Activated T-cell treated with anti-CD3 and anti-CD28 coated beads, Interleukin-2, amount 50 U/mL, for 1 hour (primary cell): ENCODE measurements around the gene RUNX2.

ENCODE experiments used
- DNase-seq: peaks from one replicate; pipeline ENCODE4 v3.0.0-alpha.2; 2020

The RUNX2 gene

DNA sequence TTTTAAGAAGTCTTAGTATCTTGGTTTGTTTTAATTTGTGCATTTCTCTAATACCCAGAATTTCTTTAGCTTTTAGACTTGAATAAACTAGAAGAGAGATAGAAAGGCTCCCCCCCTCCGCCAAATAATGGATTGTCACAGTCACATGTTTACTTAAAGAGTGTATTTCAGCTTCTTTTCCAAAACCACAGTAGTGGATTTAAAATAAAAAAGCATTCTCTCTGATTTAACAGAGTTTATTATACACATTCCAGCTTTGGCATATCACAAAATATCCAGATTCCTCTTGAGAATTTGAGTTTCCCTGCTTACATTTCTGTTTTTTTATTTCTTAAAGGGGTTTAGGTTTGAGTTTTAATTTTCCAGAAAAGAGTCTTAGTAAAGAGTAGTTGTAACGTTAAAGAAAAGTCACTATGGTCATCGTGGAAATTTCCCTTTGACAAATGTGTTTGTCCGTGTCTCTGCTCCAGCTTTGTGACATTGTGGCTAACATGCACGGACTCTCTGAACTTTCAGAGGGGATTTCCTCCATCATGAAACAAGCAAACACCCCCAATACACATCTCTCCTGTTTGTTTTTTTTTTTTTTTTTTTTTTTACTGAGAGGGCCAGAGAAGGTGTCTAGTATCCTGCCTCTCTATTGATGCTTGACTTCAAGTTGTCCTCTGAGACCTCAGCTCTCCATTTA is 163.1 kb downstream of the RUNX2 start:
- no peak for DNase-seq

DNA sequence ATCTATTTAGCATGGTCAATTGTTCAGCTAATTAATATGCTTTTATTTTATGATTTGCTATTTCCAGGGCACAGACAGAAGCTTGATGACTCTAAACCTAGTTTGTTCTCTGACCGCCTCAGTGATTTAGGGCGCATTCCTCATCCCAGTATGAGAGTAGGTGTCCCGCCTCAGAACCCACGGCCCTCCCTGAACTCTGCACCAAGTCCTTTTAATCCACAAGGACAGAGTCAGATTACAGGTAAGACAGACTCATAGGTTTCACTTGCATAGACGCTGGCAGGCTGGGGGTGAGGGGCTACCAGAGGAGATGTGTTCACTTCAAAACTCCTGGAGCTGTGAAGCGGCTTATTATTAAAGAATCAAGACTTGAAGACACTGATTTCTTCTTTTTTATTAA is 163.7 kb downstream of the RUNX2 start:
- DNase-seq: no peak

DNA sequence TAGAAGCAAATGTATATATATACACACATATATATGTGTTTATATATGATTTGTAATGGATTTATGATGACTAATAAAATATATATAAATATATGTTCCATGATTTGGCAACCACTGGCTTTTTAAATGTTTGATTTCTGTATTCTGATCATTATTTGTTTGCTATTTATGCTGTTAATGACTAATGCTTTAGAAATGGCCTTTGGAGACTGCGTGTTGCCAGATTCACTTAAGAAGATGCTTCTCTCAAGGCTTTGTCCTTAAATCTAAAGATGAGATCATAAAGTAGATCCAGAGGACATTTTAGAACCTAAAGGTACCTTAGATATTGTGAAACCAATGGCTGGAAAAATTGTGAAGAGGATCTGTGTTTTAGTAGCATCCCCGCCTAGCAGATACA is 165.6 kb downstream of the RUNX2 start:
- no peak for DNase-seq

DNA sequence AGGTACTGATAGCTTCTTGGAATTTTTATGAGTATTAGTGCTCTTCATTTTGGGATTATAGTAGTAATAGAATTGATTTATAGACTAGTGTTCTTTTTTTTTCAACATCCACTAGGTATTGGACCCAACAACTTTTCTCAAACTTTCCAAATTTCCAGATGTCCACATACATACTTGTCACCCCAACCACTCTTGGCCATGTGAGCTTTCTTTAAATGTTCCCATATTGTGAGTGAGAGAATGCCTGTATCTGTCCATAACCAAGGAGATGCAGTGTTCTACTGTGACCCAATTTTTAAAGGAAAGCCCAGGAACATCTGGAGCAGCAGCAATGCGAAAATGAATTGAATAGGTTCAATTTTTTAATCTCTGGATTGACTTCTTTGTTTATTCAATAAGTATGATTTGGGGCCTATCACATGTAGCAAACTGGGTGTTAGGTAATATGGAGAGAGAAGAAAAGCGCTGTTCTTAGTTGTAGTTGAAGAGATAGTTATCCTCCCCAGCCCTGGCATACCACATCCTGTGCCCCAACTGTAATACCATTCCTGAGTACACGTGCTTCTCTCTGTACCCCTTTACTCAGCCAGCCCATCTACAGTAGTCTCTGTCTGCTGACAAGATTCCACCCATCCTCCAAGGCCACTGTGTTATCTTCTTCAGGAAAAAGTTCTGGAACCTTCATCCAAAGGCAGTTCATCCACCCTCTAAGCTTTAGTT is 166.4 kb downstream of the RUNX2 start:
- DNase-seq: no peak

DNA sequence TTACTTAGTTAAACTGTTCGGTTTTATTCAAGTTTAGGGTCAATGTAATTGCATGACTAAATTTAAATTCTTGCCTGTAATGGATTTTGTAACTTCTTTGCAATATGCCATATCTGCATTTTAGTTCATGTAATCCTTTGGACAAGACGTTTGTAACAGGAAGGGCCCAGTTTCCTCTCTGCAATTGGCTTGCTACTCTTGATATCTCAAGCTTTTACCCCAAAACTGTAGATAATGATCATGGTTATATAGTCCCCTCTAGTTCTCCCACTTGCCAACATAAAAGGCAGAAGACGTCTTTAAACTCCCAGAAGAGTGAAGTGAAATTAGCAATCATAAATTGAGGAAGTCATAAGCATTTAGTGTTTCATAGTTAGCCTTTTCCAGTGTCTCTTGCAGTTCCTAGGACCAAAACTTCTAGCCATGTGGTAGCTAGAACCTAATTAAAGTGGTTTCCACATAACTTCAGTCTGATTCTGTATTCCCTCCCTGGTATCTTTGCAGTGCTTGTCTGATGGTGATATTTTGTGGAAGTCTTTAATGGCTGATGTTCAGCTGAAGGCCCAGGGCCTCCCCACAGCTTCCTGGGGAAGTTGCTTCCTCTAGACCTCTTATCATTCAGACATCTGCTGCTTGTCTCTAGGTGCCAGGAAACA is 167.4 kb downstream of the RUNX2 start:
- peak; percentile 24 for DNase-seq

DNA sequence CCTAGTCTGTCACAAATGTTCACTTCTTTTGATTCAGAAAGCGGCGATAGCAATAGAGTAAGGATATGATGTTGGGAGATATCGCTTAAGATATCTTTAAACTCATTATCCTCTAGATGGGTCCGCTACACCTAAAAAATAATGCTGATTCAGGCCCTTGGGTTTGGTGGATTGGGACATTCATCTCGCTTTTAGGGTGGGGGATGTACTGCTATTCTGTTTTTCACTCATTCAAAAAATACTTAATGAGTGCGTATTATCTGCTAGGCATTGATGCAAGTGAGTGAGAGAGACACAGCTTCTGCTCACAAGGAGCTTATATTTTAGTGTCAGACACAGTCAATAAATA is 167.9 kb downstream of the RUNX2 start:
- DNase-seq: no peak

DNA sequence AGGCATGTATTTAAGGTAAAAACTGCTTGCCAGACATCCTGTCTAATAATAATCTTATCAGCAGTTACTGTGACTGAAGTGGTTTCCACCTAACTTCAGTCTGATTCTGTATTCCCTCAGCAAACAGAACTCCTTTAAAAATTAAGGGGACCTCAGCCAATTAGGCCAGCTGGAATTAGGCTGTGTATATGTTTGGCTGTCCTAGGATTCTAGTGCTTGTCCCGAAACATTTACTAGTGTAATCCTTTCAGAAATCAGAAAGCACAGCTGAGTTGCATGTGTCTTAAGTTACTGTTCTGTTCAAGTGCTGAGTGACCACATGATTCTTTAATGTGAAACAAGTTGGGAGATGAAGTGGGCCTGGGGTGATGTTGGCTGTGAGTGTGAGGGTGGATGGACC is 170.5 kb downstream of the RUNX2 start:
- no peak for DNase-seq

DNA sequence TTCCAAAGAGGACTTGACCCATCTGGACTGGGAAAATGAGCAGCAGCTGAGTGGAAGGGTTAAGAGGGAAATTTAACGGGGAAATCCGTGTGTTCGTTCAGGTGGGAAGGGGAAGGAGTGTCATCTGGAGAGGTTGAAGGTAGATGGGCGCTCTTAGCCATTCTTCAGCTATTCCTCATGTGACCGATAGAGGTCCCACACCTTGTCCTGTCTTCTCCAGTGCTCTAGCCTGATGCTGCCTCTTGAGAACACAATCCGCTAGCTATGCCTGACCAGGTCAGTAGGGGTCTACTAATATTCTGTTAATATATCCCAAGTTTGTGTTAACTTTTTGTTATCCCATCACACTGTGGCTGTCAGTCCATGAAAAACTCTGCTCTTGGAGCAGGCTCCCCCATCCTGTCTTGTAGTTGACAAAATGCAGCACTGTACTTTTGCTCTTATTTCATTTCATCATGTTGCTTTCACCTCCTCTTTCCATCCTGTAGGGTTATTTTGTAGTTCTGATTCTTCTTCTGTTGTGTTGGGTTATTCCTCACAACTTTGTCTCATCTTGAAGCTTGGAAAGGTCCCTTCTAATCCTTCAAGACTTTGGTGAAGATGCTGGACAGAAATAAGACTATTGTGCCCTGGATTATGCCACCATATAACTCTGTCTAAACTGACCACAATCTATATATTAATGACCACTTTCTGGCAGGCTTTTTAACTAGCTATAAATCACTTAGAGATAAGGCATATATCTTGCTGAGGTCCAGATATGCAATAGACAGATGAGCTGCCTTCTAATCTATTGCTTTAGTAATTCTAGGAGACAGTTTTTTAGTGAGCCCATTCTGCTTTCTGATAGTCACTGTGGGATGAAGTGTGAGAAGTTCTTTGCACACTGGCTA is 173.0 kb downstream of the RUNX2 start:
- no peak for DNase-seq

DNA sequence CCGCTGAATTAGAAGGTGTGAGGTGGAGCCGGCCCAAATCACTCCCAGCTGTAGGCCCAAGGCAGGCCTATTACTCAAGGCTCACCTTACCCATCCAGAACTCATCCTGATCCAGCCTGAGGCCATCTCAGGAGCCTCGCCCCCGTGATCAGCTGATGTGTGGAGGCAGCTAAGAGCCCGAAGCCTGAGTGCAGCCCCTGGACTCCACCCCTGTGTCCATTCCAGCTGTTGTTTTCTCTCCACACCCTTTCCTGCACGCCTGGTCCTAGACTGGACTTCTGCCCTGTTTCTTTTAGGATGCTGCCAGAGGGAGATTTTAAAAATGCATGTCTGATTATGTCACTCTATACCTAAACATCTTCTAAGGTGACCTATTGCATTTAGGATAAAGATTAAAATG is 174.3 kb downstream of the RUNX2 start:
- no peak for DNase-seq

DNA sequence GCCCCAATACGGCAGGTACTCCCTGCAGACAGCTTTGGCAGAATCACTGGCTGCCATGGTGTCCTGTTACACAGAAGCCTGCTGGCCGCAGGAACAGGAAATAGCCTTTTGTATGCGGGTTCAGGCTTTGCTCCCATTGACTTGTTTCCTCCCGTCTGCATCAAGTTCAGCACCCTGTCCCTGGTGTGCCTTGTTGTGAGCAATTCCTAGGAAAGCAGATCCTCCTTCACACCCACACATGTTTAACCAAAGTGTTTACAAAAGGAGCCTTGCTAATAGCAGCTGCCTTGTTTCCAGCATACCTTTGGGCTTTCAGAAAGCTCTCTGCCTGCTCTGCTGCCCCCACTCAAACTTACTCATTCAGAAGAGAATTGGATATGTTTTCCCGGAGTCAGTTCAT is 176.8 kb downstream of the RUNX2 start:
- no peak for DNase-seq

DNA sequence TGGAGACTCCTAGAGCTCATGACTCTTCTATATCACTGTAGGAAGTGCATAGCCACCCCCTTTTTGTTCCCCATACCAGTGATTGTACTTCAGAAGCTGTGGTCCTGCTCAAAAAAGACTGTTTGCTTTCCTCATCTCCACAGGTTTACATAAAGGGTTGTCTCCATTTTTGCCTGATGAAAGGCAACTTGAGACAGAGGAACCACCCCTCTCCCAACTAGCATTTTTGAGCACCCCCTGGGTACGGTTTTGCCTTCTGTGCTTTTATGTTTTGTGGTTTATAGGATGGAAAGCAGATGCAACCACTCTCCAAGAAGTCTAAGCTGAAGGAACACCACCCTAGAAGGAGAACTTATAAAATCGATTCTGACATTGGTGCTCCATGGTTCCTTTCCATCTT is 177.3 kb downstream of the RUNX2 start:
- no peak for DNase-seq

DNA sequence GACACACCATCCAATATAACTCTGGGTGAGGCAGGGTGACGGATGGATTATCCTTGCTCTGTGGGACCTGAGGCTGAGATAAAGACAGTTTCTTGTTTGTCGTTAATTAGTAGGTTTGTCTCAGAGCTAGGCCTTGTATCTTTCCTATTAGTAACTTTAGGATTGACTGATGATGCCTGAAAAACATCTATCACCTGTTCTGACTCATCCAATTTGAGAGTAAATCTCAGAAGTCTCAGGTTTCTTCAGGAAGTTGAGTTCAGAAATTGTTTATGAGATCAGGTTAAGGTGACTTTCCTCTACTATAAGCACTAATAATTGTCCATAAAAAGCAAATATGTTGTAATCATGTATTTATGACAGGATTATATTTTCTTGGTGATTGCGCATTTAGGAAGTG is 179.1 kb downstream of the RUNX2 start:
- no peak for DNase-seq

DNA sequence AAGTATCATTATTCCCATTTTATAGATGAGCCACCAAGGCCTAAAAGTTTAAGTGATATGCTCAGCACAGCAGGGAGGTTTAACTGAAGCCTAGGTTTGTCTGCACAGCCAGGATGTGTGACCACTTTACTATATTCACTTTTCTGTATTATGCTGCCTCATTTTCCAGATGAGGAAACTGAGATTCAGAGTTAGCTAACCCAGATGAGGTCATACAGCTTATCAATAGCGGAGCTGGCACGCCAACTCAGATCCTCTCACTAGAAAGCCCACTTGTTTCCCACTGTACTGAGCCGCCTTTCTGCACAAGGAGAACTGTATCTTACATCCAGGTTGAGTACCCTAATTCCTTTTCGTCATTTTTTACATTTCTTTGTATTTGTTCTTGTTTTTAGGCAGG is 181.3 kb downstream of the RUNX2 start:
- DNase-seq: no peak

DNA sequence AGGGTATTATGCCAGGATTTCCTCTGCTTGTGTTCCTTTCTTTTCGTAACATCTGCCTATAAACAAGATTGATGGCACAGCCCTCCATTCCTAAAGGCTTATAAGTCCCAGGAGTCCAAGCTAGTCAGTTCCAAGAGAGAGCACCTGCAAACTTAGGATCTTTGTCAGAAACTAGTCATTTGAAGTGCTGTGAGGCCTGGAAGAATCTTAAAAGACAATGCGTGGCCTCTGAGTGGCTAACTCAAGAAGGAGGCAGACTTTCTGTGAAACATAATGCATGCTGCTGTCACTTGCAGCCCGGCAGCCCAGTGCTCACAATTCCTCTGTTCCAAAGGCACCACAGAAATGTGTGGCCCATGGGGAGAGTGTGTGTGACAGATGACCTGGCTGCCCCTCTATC is 184.6 kb downstream of the RUNX2 start:
- no peak for DNase-seq

DNA sequence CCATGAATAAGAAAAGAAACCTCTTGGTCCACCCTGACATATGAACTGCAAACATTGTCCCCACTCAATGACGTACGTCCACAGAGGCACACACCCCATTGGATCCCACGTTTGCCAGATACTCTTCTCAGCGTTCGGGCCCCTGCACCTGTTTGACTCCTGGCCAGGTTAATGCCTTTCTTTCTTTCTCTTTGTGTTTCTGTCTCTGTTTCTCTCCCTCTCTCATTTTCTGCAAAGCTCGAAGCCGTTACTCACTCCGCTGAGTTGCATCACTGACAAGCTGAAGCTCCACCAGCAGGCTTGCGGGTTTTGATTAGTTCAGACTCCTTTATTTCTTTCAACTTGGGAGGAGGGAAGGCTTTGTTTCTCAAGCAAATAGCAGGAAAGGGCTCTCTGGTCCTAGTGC is 185.1 kb downstream of the RUNX2 start:
- DNase-seq: no peak

DNA sequence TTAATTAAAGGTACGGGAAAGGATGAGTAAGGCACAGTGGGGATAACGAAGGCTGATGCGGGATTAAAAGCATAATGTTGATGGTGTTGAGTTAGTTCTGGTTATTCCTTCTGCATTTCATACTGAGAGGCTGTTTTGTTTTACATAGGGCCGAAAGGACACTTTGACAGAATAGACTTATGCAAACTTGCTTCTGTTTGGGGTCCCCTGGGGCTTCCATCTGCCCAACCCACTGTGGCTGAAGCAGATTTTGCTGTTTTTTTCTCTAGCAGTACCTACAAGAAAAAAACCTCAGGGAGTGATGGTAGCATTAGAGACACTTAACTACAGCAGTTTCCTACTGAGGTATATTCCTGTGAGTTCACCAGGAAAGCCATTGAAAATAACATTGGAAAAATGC is 185.7 kb downstream of the RUNX2 start:
- no peak for DNase-seq

DNA sequence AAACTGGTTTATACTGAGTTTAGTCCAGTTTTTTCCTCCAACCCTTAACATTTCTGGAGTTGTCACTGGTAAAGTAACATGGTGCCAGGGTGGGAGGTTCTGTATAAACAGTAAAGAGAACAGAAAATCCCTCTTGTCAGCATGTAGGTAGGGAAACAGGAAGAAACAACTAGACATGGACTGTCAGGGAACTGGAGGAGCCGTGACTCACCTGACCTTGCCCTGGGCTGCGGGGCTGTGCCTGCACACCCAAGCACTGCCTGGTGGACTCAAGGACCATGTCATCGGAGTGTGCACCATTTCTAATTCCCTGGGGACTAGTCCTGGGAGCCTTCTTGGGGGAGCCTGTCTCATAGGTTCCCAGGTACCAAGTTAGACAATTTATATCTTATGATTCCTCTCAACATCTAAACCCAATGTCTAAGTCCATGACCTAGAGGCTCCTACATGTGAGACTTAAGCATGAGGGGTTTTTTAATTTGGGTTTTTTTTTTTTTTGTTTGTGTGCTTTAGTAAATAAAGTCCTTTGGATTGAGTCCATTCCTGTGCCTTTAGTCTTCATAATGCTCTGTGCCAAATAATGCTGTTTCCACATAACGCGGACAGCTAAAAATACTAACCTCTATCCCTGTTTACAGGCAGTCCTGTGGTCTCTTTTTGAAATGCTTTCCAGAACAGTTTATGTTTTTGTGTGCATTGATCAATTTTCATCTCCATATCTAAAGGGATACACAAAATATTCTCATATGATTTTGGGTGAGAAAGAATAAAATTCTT is 186.5 kb downstream of the RUNX2 start:
- DNase-seq: no peak

DNA sequence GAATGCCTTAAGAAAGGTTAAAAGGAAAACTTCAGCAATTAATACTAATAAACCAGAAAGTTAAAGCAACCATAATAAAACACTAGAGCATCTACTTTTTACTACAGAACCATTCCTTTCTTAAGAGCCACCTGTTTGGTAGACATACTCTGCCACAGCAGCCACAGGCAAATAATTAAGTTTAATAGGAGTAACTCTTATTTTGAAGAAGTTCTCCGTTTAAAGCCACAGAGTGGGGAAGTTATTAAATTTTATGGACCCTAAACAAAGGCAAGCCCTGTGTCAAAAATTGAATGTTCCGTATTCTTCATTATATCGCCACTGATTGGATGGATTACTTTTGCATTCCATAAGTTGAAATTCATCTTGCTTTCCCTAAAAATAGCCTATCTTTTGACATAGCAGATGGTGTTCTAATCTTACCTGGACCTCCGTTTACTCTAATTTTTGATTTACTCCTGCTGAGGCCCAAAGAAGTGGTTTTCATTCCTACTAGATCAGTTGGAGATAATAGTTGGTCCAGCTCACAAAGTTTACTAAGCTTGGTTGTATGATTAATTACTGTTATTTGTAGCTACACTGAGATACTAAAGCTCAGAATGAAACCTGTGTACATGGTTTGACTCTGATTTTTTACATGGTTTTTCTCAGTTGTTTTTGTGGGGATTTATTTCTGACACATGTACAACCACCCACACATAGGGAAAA is 190.0 kb downstream of the RUNX2 start:
- no peak for DNase-seq

DNA sequence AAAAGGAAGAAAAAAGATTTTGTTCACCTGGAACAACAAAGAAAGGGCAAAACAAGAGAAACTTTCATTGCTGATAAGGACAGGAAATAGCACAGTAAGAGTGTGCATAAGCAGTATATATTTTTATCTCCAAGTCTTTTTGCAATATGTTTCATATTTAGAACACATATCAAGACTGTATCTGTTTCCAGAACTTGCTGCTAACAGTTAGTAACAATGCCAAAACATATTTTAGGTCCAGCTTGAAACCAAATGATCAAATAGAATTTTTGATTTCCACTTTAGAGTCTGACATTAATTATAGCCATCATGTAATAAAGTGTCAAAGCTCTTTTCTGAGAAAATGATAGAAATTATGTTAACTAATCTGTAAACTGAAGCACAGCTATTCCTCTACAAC is 193.1 kb downstream of the RUNX2 start:
- DNase-seq: no peak

DNA sequence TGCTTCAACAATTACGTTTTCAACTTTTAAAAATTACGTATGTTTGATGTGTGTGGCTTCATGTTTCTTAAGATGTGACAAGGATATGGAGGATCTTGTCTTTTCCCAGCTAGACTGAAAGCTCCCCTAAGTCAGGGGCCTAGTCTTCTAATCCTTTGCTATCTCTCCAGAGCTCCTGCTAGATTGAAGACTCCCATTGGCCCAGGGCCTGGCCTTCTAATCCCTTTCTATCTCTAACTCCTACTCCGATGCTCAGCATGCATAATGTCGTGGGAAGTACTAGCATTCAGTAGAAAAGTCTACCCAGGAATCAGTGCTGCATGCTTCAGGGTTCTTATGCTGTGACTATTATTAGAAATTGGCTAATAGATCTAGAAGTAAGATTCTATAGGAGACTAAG is 194.4 kb downstream of the RUNX2 start:
- DNase-seq: no peak

DNA sequence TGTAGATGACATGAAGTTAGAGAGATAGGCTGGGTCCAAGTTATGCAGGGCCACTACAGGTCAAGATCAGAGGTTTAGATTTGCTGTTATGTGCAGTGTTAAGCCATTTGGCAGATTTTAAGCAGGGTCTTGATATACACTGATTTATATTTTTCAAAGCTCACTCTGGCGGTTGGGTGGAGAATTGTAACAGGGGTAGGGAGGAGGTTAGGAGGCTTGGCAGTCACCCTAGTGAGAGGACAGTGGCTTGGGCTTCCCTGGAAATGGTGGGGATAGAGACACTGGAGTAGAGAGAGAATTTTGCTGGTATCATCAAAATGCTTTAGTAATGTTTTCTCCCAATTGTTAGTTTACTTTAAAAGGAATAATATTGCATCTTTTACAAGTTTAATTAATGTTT is 199.1 kb downstream of the RUNX2 start:
- no peak for DNase-seq

DNA sequence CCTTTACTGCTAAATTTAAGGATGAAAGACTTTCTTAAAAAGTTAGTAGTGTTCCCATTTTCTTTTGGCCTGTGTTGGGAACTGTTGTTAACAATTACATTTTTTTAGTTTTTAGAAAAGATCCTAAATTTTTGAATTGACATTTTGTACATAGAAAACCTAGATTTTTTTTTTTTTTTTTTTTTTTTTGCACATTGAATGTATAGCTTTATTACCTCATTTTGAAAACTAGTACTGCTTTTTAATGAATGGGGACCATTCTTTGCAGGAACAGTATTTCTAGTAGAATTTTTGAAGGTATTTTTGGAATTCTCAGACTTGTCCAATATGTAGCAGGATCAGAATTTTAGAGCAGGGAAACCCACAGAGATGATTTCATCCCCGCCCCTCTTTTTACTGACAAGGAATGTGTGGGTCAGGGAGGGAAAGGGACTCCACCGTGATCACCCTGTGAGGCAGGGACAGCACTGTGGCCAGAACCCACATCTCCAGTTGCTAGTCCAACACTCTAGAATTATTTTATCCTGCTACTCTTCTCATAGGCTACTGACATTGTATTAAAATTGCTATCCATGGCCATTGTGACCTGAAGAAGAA is 204.0 kb downstream of the RUNX2 start:
- DNase-seq: no peak
